Measurements from ENCODE around the gene SRGAP1.

DNA sequence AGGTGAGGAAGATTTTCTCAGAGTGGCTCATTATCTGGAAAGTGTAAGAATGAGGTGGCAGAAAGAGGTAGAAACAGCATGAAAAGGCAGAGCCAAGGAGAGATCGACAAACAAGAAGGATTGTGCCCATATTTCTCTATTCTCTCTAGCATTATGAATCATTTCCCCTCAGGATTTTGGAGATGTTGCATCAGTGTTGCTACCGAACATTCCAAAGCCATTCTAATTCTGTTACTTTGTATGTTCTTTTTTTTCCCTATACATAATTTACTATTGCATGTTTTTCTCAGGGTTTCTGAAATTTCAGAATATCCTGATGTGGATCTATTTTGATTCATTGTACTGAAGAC is 316.2 kb downstream of the SRGAP1 start:
- TF ChIP-seq POLR2A (IDR thresholded peaks at IDR 0.05), result no peak
- TF ChIP-seq, protein P1, sequence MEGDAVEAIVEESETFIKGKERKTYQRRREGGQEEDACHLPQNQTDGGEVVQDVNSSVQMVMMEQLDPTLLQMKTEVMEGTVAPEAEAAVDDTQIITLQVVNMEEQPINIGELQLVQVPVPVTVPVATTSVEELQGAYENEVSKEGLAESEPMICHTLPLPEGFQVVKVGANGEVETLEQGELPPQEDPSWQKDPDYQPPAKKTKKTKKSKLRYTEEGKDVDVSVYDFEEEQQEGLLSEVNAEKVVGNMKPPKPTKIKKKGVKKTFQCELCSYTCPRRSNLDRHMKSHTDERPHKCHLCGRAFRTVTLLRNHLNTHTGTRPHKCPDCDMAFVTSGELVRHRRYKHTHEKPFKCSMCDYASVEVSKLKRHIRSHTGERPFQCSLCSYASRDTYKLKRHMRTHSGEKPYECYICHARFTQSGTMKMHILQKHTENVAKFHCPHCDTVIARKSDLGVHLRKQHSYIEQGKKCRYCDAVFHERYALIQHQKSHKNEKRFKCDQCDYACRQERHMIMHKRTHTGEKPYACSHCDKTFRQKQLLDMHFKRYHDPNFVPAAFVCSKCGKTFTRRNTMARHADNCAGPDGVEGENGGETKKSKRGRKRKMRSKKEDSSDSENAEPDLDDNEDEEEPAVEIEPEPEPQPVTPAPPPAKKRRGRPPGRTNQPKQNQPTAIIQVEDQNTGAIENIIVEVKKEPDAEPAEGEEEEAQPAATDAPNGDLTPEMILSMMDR (IDR thresholded peaks at IDR 0.05), result no peak
- no peak for TF ChIP-seq EP300 (IDR thresholded peaks at IDR 0.05)
